ENCODE results near the gene ABHD1.
A peak's percentile ranks its signal among the peaks of the same experiment; 100 is the strongest.
"Not testable (repeated sequence)": the region's sequence is repeated elsewhere in the genome, so short reads cannot be mapped to it uniquely, and the experiment has no call there.

Gene ABHD1

GRCh38 chr2:27117995-27118524, 5.6 kb upstream of the ABHD1 start:
- Mint-ChIP-seq H3K36me3 (peaks cover 4% of the 10 kb centered on the region), H3K27ac (no peak overlapping the region), H3K9me3 (ENCODE audit: low read depth) (no peaks in the 10 kb centered on the region), H3K27me3 (peaks cover 13% of the 10 kb centered on the region), H3K4me1 (ENCODE audit: low read depth) (peaks cover 11% of the 10 kb centered on the region), H3K4me3 (peak overlapping the region; percentile 70)

- Mint-ChIP-seq H3K4me1 (ENCODE audit: low read depth) (peaks cover 14% of the 10 kb centered on the region), H3K4me3 (peak within 1 kb of the TSS; percentile 88), H3K27me3 (peaks cover 13% of the 10 kb centered on the region), H3K9me3 (ENCODE audit: low read depth) (no peaks in the 10 kb centered on the region), H3K36me3 (peaks cover 4% of the 10 kb centered on the region), H3K27ac (peak within 1 kb of the TSS; percentile 88)
Observed at GRCh38 chr2:27118525-27119329, 4.9 kb upstream of the ABHD1 start, which contains the start of gene CGREF1. Gene CGREF1 (minus strand): TSS chr2:27119128. CDS start chr2:27104366, 14,762 bp downstream.

- Mint-ChIP-seq H3K27me3 (peaks cover 13% of the 10 kb centered on the region), H3K4me3 (peak overlapping the region; percentile 88), H3K27ac (peak overlapping the region; percentile 88)
Observed at GRCh38 chr2:27119330-27119670, 4.3 kb upstream of the ABHD1 start.

GRCh38 chr2:27121906-27122305, 1.7 kb upstream of the ABHD1 start:
- Mint-ChIP-seq H3K27me3 (peaks cover 13% of the 10 kb centered on the region), H3K27ac (no peak overlapping the region), H3K4me3 (peak overlapping the region; percentile 27)

More at GRCh38 chr2:27119330-27119670, 4.3 kb upstream of the ABHD1 start:
- H3K9me3 Mint-ChIP-seq (ENCODE audit: low read depth); H3K36me3 Mint-ChIP-seq: not testable (repeated sequence)
- H3K4me1 Mint-ChIP-seq (ENCODE audit: low read depth), result peaks cover 18% of the 10 kb centered on the region

GRCh38 chr2:27122791-27123190, 824 bp upstream of the ABHD1 start:
- H3K27ac Mint-ChIP-seq, result peak overlapping the region; percentile 54
- H3K27me3 Mint-ChIP-seq, result peaks cover 10% of the 10 kb centered on the region
- H3K4me3 Mint-ChIP-seq, result peak overlapping the region; percentile 86
- peaks cover 4% of the 10 kb centered on the region for H3K36me3 Mint-ChIP-seq
- peaks cover 18% of the 10 kb centered on the region for H3K4me1 Mint-ChIP-seq (ENCODE audit: low read depth)
- no peaks in the 10 kb centered on the region for H3K9me3 Mint-ChIP-seq (ENCODE audit: low read depth)

More at GRCh38 chr2:27121906-27122305, 1.7 kb upstream of the ABHD1 start:
- H3K9me3 Mint-ChIP-seq (ENCODE audit: low read depth), result no peaks in the 10 kb centered on the region
- peaks cover 4% of the 10 kb centered on the region for H3K36me3 Mint-ChIP-seq
- peaks cover 18% of the 10 kb centered on the region for H3K4me1 Mint-ChIP-seq (ENCODE audit: low read depth)

GRCh38 chr2:27125104-27125503, 1.5 kb downstream of the ABHD1 start:
- no peaks in the 10 kb centered on the region for H3K27me3 Mint-ChIP-seq
- H3K9me3 Mint-ChIP-seq (ENCODE audit: low read depth), result no peaks in the 10 kb centered on the region
- no peaks in the 10 kb centered on the region for H3K36me3 Mint-ChIP-seq
- H3K4me3 Mint-ChIP-seq, result no peak overlapping the region
- peaks cover 12% of the 10 kb centered on the region for H3K4me1 Mint-ChIP-seq (ENCODE audit: low read depth)
- H3K27ac Mint-ChIP-seq, result no peak overlapping the region

GRCh38 chr2:27126252-27126710, 2.7 kb downstream of the ABHD1 start:
- Mint-ChIP-seq H3K4me3 (no peak overlapping the region), H3K27ac (no peak overlapping the region), H3K9me3 (ENCODE audit: low read depth) (no peaks in the 10 kb centered on the region), H3K27me3 (no peaks in the 10 kb centered on the region), H3K4me1 (ENCODE audit: low read depth) (peaks cover 13% of the 10 kb centered on the region), H3K36me3 (no peaks in the 10 kb centered on the region)

- Mint-ChIP-seq H3K4me3 (no peak overlapping the region), H3K27ac (no peak overlapping the region), H3K36me3 (no peaks in the 10 kb centered on the region), H3K4me1 (ENCODE audit: low read depth) (peaks cover 16% of the 10 kb centered on the region), H3K9me3 (ENCODE audit: low read depth) (no peaks in the 10 kb centered on the region), H3K27me3 (no peaks in the 10 kb centered on the region)
Observed at GRCh38 chr2:27127883-27128667, 4.5 kb downstream of the ABHD1 start.

GRCh38 chr2:27128668-27129571, 5.3 kb downstream of the ABHD1 start:
- no peaks in the 10 kb centered on the region for H3K27me3 Mint-ChIP-seq
- H3K36me3 Mint-ChIP-seq, result no peaks in the 10 kb centered on the region
- no peaks in the 10 kb centered on the region for H3K9me3 Mint-ChIP-seq (ENCODE audit: low read depth)
- peaks cover 20% of the 10 kb centered on the region for H3K4me1 Mint-ChIP-seq (ENCODE audit: low read depth)
- no peak overlapping the region for H3K4me3 Mint-ChIP-seq
- H3K27ac Mint-ChIP-seq, result no peak overlapping the region

- Mint-ChIP-seq H3K4me1 (ENCODE audit: low read depth) (peaks cover 23% of the 10 kb centered on the region), H3K9me3 (ENCODE audit: low read depth) (no peaks in the 10 kb centered on the region), H3K36me3 (no peaks in the 10 kb centered on the region), H3K4me3 (no peak overlapping the region), H3K27ac (no peak overlapping the region), H3K27me3 (no peaks in the 10 kb centered on the region)
Observed at GRCh38 chr2:27130396-27130795, 6.8 kb downstream of the ABHD1 start.

- peaks cover 23% of the 10 kb centered on the region for H3K4me1 Mint-ChIP-seq (ENCODE audit: low read depth)
- H3K27me3 Mint-ChIP-seq, result no peaks in the 10 kb centered on the region
- H3K4me3 Mint-ChIP-seq, result peak overlapping the region; percentile 13
- no peaks in the 10 kb centered on the region for H3K36me3 Mint-ChIP-seq
- peak overlapping the region; percentile 54 for H3K27ac Mint-ChIP-seq
- H3K9me3 Mint-ChIP-seq (ENCODE audit: low read depth), result no peaks in the 10 kb centered on the region
Observed at GRCh38 chr2:27131429-27131828, 7.8 kb downstream of the ABHD1 start.

GRCh38 chr2:27133195-27133875, 9.7 kb downstream of the ABHD1 start:
- Mint-ChIP-seq H3K27ac (peak overlapping the region; percentile 83), H3K36me3 (no peaks in the 10 kb centered on the region), H3K4me3 (peak overlapping the region; percentile 95), H3K4me1 (ENCODE audit: low read depth) (peaks cover 23% of the 10 kb centered on the region), H3K9me3 (ENCODE audit: low read depth) (no peaks in the 10 kb centered on the region), H3K27me3 (no peaks in the 10 kb centered on the region)

- Mint-ChIP-seq H3K27ac (peak within 1 kb of the TSS; percentile 96), H3K36me3 (no peaks in the 10 kb centered on the region)
Observed at GRCh38 chr2:27133905-27134780, 10.5 kb downstream of the ABHD1 start, which contains the start of gene PREB. Gene PREB (minus strand): TSS chr2:27134636. CDS start chr2:27134421, 215 bp downstream.

More at GRCh38 chr2:27133905-27134780, 10.5 kb downstream of the ABHD1 start, which contains the start of gene PREB:
- peaks cover 23% of the 10 kb centered on the region for H3K4me1 Mint-ChIP-seq (ENCODE audit: low read depth)
- peak within 1 kb of the TSS; percentile 95 for H3K4me3 Mint-ChIP-seq
- no peaks in the 10 kb centered on the region for H3K9me3 Mint-ChIP-seq (ENCODE audit: low read depth)
- H3K27me3 Mint-ChIP-seq, result no peaks in the 10 kb centered on the region

Data from activated naive CD8-positive, alpha-beta T cell (primary cell).